ENCODE measurements around the gene RASGRF1.

RASGRF1 gene

GRCh38 chr15:78983146-78983918, 107.2 kb downstream of the RASGRF1 start:
- no peak for DNase-seq

GRCh38 chr15:78982736-78983135, 107.8 kb downstream of the RASGRF1 start:
- DNase-seq = no peak

GRCh38 chr15:78981532-78982313, 108.9 kb downstream of the RASGRF1 start:
- DNase-seq = no peak

- DNase-seq = peak; percentile 58
These were observed 110.9 kb downstream of the RASGRF1 start for GRCh38 chr15:78979456-78980320.

- DNase-seq = no peak
These were observed 111.9 kb downstream of the RASGRF1 start for GRCh38 chr15:78978601-78979179.

GRCh38 chr15:78977591-78978347, 112.8 kb downstream of the RASGRF1 start:
- DNase-seq = no peak

GRCh38 chr15:78977091-78977571, 113.4 kb downstream of the RASGRF1 start:
- DNase-seq = no peak

- no peak for DNase-seq
These were observed 113.9 kb downstream of the RASGRF1 start for GRCh38 chr15:78976691-78977090.

GRCh38 chr15:78974272-78974918, 116.2 kb downstream of the RASGRF1 start:
- DNase-seq = no peak

- DNase-seq = no peak
These were observed 120.8 kb downstream of the RASGRF1 start for GRCh38 chr15:78969687-78970349.

- no peak for DNase-seq
These were observed 121.9 kb downstream of the RASGRF1 start for GRCh38 chr15:78968539-78969271.

GRCh38 chr15:78968114-78968513, 122.5 kb downstream of the RASGRF1 start:
- no peak for DNase-seq

- no peak for DNase-seq
These were observed 130.3 kb downstream of the RASGRF1 start for GRCh38 chr15:78960308-78960707.

- DNase-seq = no peak
These were observed 131.2 kb downstream of the RASGRF1 start for GRCh38 chr15:78959360-78959759.

GRCh38 chr15:78957416-78958093, 133.0 kb downstream of the RASGRF1 start:
- no peak for DNase-seq

- DNase-seq = no peak
These were observed 133.6 kb downstream of the RASGRF1 start for GRCh38 chr15:78956937-78957336.

GRCh38 chr15:78955355-78955754, 135.2 kb downstream of the RASGRF1 start:
- DNase-seq = no peak

GRCh38 chr15:78951841-78952238, 138.7 kb downstream of the RASGRF1 start:
- peak; percentile 6 for DNase-seq

Measured in NCI-H1105 treated with DMSO at 0.1 percent for 48 hours (cell line).